ENCODE data around the gene C13orf46. TPM values are rescaled to one million over a fixed set of nuclear protein-coding genes. Genes with fewer than 3 reads are reported as not detected.
A peak's percentile ranks its signal among the peaks of the same experiment; 100 is the strongest.
"Not testable (repeated sequence)": the region's sequence is repeated elsewhere in the genome, so short reads cannot be mapped to it uniquely, and the experiment has no call there.

C13orf46 gene
- total RNA-seq, 2 experiments from 2014 or later, result 2.2 to 3.1 TPM

DNA sequence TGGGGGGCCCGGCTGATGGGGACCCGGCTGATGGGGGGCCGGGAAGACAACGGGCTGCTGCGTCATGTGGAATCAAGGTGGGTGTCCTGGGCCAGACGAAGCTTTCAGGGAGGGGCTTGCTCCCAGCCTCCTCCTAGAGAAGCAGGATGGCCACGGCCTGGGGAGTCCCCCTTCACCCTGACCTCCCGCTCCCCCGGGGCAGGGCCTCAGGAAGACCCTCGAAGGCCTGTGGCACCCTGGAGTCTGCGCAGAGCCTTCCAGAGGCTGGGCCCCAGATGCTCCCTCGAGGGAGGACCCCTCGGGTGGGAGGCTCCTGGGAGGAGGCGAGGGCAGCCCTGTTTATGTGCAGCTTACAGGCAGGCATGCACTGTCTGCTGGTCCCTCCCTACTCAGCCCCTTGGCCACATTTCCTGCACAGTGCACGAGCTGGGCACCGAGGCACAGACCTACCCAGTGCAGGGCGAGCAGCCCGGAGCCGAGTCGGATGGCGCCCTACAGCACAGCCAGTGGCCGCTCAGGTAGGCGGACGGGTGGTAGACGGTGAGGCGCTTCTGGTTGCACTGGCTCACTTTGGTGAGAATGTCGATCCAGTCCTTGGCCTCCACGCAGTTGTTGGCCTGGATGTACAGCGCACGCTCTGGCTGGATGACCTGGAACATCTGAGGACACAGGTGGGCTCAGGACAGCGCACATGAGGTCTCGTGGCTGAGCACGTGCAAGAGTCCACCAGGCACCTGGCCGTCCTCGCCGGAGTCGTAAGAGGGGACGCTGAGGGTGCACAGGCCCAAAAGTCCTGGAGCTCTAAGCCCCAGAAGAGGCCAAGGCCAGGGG, 22.4 kb upstream of the C13orf46 start:
- H3K36me3 Mint-ChIP-seq (ENCODE audit: low read depth), result peaks cover 19% of the 10 kb centered on the region
- ATAC-seq, result peak; percentile 11
- H3K4me1 Mint-ChIP-seq (ENCODE audit: low read depth), result no peaks in the 10 kb centered on the region
- H3K27me3 Mint-ChIP-seq (ENCODE audit: low read depth), result no peaks in the 10 kb centered on the region
- H3K27ac Mint-ChIP-seq, result no peak overlapping the region
- ChIA-PET POLR2A (no interaction called here), CTCF (no interaction called here)
- no peak overlapping the region for H3K4me3 Mint-ChIP-seq
- DNase-seq, result no peak
- no peaks in the 10 kb centered on the region for H3K9me3 Mint-ChIP-seq (ENCODE audit: insufficient read depth)

DNA sequence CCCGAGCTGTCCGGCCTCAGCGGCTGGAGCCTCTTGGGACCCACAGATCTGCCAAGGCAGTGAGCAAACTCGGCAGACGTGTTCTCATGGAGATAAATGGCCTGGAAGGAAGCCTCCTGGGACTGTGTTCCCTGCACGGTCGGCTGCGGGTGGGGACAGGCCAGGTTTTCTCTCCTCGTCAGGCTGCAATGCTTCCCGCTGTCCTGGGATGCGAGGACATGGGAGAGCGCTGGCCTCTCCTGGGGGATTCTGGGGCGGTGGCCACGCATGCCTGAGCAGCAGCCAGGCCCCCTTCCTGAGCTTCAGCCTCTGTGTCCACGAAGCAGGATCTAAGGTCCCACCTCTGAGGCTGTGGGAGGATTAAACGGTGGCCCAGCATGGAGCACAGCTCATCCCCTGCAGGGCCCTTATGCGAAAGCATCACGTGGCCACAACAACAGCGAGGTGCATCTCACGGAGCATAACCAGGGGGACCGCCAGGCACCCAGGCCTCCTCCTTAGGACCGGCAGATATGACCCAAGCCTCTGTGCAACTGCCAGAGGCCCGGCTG, 21.2 kb upstream of the C13orf46 start:
- CTCF ChIA-PET, result no interaction called here
- POLR2A ChIA-PET, result no interaction called here
- Mint-ChIP-seq H3K4me1 (ENCODE audit: low read depth) (peaks cover under 1% of the 10 kb centered on the region), H3K4me3 (no peak overlapping the region), H3K27me3 (ENCODE audit: low read depth) (no peaks in the 10 kb centered on the region), H3K9me3 (ENCODE audit: insufficient read depth) (no peaks in the 10 kb centered on the region), H3K27ac (no peak overlapping the region), H3K36me3 (ENCODE audit: low read depth) (peaks cover 27% of the 10 kb centered on the region)
- ATAC-seq (no peak), DNase-seq (no peak)

DNA sequence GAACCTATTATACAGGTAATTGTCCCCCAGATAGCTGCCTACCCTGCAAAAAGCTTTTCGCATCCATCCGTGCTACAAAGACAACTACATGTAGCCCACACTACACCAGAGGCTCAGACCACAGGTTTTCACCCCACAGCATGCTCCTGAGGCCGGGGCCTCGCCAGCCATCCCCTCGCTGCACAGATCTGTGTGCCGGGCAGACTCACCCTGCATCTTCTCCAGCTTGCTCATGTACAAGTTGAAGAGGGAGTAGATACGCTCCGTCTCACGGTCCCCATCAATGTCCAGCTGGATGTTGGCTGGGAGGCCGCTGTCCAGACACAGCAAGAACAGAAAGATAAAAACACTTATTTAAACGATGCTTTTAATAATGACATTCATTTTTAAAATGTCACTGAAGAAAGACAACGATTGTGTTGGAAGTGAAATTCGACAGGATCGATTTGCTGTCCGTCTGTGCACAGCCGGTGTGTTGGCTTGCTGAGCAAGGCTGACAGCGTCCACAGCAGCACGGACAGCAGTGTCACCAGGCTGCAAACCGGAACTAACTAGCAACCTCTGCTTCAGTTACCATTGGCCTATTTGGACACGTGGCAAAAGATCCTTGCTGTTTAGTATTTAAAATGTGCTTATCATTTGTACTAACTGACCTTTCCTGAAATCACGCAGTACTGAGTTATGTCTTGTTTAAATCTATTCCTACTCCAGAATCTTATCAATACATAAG, 18.6 kb upstream of the C13orf46 start:
- Mint-ChIP-seq H3K27ac (no peak overlapping the region), H3K36me3 (ENCODE audit: low read depth) (peaks cover 43% of the 10 kb centered on the region), H3K4me1 (ENCODE audit: low read depth) (peaks cover 3% of the 10 kb centered on the region), H3K9me3 (ENCODE audit: insufficient read depth) (no peaks in the 10 kb centered on the region), H3K27me3 (ENCODE audit: low read depth) (no peaks in the 10 kb centered on the region), H3K4me3 (no peak overlapping the region)
- DNase-seq (no peak), ATAC-seq (no peak)
- ChIA-PET POLR2A (no interaction called here), CTCF (no interaction called here)

DNA sequence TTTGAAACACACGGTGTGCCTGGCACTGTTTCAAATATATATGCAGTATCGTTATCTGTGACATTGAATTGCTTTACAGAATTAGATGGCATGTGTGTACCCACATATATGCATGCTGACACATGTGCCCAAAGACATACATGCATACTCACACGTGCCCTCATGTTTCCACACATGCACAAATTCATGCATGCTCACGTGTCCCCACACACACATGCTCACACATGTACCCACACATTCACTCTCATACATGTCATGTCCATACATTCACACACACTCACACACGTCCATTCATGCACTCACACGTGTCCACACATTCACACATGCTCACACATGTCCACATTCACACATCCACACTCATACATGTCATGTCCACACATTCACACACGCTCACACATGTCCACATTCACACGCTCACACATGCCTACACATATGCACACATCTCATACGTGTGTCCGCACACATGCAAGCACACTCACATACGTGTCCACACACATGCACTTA, 17.9 kb upstream of the C13orf46 start:
- no peak for ATAC-seq
- no peaks in the 10 kb centered on the region for H3K9me3 Mint-ChIP-seq (ENCODE audit: insufficient read depth)
- ChIA-PET CTCF (no interaction called here), POLR2A (no interaction called here)
- peaks cover 40% of the 10 kb centered on the region for H3K36me3 Mint-ChIP-seq (ENCODE audit: low read depth)
- H3K4me1 Mint-ChIP-seq (ENCODE audit: low read depth), result peaks cover 3% of the 10 kb centered on the region
- no peak for DNase-seq
- H3K27me3 Mint-ChIP-seq (ENCODE audit: low read depth), result no peaks in the 10 kb centered on the region
- peak overlapping the region; percentile 9 for H3K27ac Mint-ChIP-seq
- H3K4me3 Mint-ChIP-seq, result no peak overlapping the region

DNA sequence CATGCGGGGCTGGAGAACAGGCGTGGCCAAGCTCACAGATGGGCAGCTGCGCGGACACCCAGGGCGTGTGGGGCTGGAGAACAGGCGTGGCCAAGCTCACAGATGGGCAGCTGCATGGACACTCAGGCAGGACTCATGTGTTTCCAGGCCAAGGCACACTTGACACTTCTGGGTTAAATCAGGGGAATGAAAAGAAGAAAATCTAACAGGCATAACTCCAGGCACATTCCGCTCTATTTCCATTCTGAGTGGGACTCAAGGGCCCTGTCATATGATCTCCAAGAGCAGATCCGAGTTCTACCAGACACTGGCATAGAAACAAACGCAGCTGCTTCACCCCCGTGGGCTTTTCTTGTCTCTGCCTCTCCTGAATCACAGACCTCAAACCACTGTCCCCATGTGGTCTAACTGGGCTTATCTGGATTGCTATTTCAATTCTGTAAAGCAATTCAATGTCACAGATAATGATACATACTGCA, 17.4 kb upstream of the C13orf46 start:
- H3K27ac Mint-ChIP-seq, result no peak overlapping the region

DNA sequence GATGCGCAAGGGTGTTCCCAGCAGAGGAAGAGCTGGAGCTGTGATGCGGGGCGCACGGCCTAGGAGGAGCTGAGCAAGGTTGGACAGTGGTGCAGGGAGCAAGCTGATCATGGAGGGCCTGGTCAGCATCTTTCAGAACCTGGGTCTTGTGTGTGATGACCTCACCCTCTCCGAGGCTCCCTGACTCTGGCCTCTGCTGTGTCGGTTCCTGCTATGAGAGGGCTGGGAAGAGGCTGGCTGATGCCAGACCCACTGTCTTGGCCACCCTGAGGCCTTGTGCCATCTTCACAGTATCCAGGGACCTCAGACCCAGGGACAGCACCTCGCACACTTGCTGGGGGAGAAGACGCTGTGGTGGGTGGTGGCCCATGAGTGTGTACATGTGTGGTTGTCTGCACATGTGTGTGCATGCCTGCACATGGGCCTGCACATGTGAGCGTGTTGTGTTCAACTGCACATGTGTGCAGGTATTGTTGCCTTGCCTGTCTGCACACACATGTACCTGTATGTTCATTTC, 16.5 kb upstream of the C13orf46 start:
- Mint-ChIP-seq H3K27ac (no peak overlapping the region), H3K27me3 (ENCODE audit: low read depth) (no peaks in the 10 kb centered on the region), H3K36me3 (ENCODE audit: low read depth) (peaks cover 40% of the 10 kb centered on the region), H3K4me3 (no peak overlapping the region), H3K9me3 (ENCODE audit: insufficient read depth) (no peaks in the 10 kb centered on the region), H3K4me1 (ENCODE audit: low read depth) (peaks cover 3% of the 10 kb centered on the region)
- ChIA-PET POLR2A (no interaction called here), CTCF (no interaction called here)
- no peak for DNase-seq
- no peak for ATAC-seq

More for the DNA sequence above, 17.4 kb upstream of the C13orf46 start:
- DNase-seq (no peak), ATAC-seq (no peak)
- Mint-ChIP-seq H3K9me3 (ENCODE audit: insufficient read depth) (no peaks in the 10 kb centered on the region), H3K4me1 (ENCODE audit: low read depth) (peaks cover 3% of the 10 kb centered on the region), H3K27me3 (ENCODE audit: low read depth) (no peaks in the 10 kb centered on the region), H3K4me3 (no peak overlapping the region), H3K36me3 (ENCODE audit: low read depth) (peaks cover 40% of the 10 kb centered on the region)
- CTCF ChIA-PET, result no interaction called here
- POLR2A ChIA-PET, result no interaction called here

DNA sequence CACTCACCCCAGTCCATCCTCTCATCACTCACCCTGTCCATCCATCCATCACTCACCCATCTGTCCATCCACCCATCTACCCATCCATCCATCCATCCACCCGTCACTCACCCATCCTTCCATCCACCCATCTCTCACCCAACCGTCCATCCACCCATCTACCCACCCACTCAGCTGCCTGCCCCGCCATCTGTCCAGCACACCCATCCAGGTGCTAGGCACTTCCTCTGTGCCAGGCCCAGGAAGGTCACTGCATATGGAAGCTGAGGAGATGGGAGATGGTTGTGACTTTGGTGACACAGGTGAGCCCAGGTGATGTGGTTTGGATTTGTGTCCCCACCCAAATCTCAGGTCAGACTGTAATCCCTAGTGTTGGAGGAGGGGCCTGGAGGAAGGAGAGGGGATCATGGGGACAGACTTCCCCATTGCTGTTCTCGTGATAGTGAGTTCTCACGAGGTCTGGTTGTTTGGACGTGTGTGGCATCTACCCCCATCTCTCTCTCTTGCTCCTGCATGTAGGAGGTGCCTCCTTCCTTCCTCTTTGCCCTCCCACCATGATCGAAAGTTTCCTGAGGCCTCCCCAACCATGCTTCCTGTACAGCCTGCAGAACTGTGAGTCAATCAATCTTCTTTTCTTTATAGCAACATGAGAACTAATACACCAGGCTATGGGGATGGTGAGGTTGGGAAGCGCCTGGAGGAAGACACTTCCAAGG, 15.9 kb upstream of the C13orf46 start:
- ChIA-PET POLR2A (no interaction called here), CTCF (no interaction called here)
- no peaks in the 10 kb centered on the region for H3K27me3 Mint-ChIP-seq (ENCODE audit: low read depth)
- DNase-seq (no peak), ATAC-seq (no peak)
- peaks cover 40% of the 10 kb centered on the region for H3K36me3 Mint-ChIP-seq (ENCODE audit: low read depth)
- peaks cover 3% of the 10 kb centered on the region for H3K4me1 Mint-ChIP-seq (ENCODE audit: low read depth)
- no peaks in the 10 kb centered on the region for H3K9me3 Mint-ChIP-seq (ENCODE audit: insufficient read depth)
- peak overlapping the region; percentile 16 for H3K27ac Mint-ChIP-seq
- H3K4me3 Mint-ChIP-seq, result no peak overlapping the region

DNA sequence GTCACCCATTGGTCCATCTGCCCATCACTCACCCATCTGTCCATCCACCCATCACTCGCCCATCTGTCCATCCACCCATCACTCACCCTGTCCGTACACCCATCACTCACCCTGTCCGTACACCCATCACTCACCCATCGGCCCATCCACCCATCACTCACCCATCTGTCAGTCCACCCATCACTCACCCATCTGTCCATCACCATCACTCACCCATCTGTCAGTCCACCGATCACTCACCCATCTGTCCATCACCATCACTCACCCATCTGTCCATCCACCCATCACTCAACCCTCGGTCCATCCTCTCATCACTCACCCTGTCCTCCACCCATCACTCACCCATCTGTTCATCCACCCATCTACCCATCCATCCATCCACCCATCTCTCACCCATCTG, 15.0 kb upstream of the C13orf46 start:
- H3K4me1 Mint-ChIP-seq (ENCODE audit: low read depth); CTCF ChIA-PET; H3K27me3 Mint-ChIP-seq (ENCODE audit: low read depth); H3K4me3 Mint-ChIP-seq; DNase-seq; H3K27ac Mint-ChIP-seq; POLR2A ChIA-PET; H3K9me3 Mint-ChIP-seq (ENCODE audit: insufficient read depth); ATAC-seq: not testable (repeated sequence)
- H3K36me3 Mint-ChIP-seq (ENCODE audit: low read depth), result peaks cover 43% of the 10 kb centered on the region

DNA sequence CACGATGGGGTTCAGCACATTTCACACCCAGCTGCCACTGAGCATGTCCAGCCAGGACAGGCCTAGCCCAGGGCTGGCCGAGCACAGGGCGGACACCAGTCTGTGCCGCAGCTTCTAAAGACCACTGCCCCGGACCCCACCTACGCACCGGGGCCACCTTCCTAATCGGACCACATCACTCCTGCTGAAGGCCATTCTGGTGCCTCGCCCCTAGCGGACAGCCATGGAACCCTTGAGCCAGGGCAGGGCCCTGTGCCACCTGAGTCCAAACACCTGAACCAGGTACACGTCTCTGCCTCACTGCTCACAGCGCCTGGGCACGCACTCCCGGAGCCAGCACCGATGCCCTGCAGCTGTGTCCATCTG, 8.4 kb upstream of the C13orf46 start:
- H3K27me3 Mint-ChIP-seq (ENCODE audit: low read depth), result no peaks in the 10 kb centered on the region
- ChIA-PET CTCF (no interaction called here), POLR2A (no interaction called here)
- no peak overlapping the region for H3K4me3 Mint-ChIP-seq
- no peak overlapping the region for H3K27ac Mint-ChIP-seq
- no peak for ATAC-seq
- no peaks in the 10 kb centered on the region for H3K4me1 Mint-ChIP-seq (ENCODE audit: low read depth)
- H3K36me3 Mint-ChIP-seq (ENCODE audit: low read depth), result peaks cover 31% of the 10 kb centered on the region
- DNase-seq, result no peak
- H3K9me3 Mint-ChIP-seq (ENCODE audit: insufficient read depth), result no peaks in the 10 kb centered on the region

DNA sequence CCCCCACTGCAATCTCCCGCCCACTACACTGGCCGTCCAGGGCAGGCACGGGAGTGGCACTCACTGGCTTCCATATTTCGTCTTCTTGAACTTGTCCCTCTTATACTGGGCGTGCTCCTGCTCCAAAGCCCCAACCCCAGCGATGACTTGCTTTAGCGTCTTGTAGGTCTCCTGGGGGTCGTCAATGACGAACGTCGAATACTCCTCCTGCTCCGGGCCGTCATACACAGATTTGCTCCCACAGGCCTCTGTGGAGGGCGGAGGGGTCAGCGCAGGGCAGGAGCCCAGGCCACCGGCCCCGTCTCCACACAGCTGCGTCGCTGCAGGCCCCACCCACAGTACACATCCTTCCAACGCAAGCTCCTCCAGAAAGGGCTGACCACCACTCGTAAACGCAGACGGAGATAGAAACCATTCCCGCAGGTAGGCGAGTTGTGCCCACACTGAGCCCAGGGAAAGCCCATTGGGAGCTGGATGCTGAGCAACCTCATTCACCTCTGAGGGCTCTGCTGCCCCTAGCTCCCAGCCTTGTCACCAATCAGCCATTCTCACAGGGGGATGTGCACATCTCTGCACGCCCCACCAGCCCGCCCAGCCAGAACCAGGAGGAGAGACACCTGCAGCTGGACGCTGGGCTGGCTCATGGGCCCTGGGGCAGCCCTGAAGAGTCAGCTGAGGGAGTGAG, 7.9 kb upstream of the C13orf46 start:
- ATAC-seq, result no peak
- no peaks in the 10 kb centered on the region for H3K27me3 Mint-ChIP-seq (ENCODE audit: low read depth)
- POLR2A ChIA-PET, result no interaction called here
- no peaks in the 10 kb centered on the region for H3K4me1 Mint-ChIP-seq (ENCODE audit: low read depth)
- no peak for DNase-seq
- no peaks in the 10 kb centered on the region for H3K9me3 Mint-ChIP-seq (ENCODE audit: insufficient read depth)
- CTCF ChIA-PET, result no interaction called here
- no peak overlapping the region for H3K4me3 Mint-ChIP-seq
- H3K36me3 Mint-ChIP-seq (ENCODE audit: low read depth), result peaks cover 33% of the 10 kb centered on the region
- no peak overlapping the region for H3K27ac Mint-ChIP-seq

DNA sequence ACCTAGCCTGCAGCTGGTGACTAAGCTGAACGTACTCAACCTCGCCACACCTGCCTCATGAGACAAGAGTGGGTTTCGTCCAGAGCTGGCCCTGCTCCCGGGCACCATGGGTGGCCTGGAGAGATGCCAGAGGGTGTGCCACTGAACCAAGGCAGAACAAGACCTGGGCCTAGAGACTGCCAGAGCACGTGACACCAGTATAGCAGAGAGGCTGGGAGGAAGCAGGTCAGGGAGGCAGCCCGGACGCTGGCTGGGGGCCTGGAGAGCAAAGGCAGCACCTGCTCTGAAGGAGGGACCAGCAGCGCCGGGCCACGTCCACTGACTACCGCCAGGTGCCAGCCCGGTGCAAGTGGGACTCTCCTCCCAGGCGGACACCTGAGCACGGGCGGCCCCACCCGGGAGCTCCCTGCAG, 7.3 kb upstream of the C13orf46 start:
- Mint-ChIP-seq H3K4me3 (no peak overlapping the region), H3K36me3 (ENCODE audit: low read depth) (peaks cover 33% of the 10 kb centered on the region), H3K9me3 (ENCODE audit: insufficient read depth) (no peaks in the 10 kb centered on the region), H3K4me1 (ENCODE audit: low read depth) (no peaks in the 10 kb centered on the region), H3K27ac (no peak overlapping the region), H3K27me3 (ENCODE audit: low read depth) (no peaks in the 10 kb centered on the region)
- ATAC-seq (no peak), DNase-seq (no peak)
- ChIA-PET POLR2A (no interaction called here), CTCF (no interaction called here)

All from activated CD8-positive, alpha-beta T cell treated with anti-CD3 and anti-CD28 coated beads, Interleukin-2, amount 10 ng/mL, durations not matched to agents 7 days and 5 days (primary cell).